Activated gamma-delta T cell treated with Interleukin-2 at 50 U/mL for 16 hours (primary cell): ENCODE data around the gene TTI1.
A peak's percentile ranks its signal among the peaks of the same experiment; 100 is the strongest.

ENCODE experiments used
- DNase-seq: peaks from one replicate; pipeline ENCODE4 v3.0.0-alpha.2; 2020

Gene TTI1

DNA sequence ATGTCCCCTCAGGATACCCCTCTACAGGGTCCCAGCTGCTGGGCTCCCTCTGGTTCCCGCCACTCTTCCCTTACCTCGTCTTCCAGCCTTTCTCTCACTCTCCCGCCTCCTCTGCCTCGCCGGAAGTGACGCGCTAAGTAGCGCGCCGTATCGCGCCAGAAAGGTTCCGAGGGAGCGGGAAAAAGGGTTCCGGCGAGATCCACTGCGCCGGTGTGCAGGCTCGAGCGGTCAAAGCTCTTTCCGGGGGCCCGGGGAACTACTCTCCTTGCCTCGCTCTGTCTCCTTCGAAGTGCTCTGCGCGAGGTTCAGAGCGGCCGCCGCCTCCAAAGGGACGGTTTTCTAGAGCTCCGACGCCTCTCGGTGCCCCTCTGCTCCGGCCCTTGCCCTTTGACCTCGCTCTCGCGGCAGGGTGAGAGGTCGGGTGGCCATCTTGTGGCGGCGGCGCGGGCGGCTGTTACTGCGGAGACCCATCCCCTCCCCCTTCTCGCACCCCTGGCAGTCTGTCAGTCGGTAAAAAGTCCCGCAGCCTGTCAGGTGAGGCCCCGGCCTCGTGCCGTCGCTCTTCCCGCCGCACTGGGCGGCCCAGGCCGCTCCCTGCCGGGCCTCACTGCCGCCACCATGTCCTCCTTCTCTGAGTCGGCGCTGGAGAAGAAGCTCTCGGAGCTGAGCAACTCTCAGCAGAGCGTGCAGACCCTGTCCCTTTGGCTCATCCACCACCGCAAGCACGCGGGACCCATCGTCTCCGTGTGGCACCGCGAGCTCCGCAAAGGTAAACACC lies at the start of gene TTI1, which contains the start of gene RPRD1B:
Gene TTI1 (minus strand): TSS at position 127 of the 778 bp plus-strand sequence. CDS start 19,640 bp downstream, outside the sequence.
Gene RPRD1B (plus strand): TSS at position 417 of the 778 bp plus-strand sequence. CDS start 202 bp downstream, at position 619.
- peak; percentile 84 for DNase-seq

DNA sequence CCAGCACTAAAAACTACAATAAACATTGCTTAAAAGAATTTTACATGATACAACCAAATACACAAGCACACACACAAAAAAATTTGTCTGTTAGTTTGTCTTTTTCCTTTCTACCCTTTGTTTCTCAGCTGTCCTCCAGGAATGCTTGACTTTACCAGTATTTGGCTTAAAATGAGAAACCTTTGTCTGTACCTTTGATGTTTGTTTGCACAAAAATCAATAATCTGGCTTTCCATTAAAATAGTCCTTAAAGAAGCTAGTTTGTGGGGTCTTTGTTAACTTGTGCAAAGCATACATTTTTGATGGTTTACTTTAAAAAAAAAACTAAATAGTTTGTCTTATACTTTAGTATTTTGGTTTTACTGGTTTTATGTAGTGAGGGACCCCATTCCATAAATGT lies 49.6 kb upstream of the TTI1 start:
- no peak for DNase-seq

GRCh38 chr20:38081575-38081974 lies 48.3 kb upstream of the TTI1 start:
- DNase-seq, result no peak

GRCh38 chr20:38079353-38079752 lies 46.1 kb upstream of the TTI1 start:
- DNase-seq, result no peak

DNA sequence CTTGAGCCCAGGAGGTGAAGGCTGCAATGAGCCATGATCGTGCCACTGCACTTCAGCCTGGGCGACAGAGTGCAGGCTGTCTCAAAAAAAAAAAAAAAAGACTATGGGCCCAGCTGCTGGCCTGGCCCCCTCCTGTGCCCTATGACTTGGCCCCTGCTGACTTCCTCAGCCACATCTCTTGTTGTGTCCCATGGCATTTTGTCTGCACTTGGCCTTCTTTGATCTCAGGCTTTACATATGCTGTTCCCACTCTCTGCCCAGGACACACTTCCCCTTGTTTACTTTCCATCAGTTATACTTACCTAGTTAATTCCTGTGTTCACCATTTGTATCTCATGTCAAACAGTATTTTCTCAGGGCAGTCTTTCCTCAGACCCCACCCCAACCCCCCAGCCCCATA lies 44.8 kb upstream of the TTI1 start:
- no peak for DNase-seq

GRCh38 chr20:38076548-38076947 lies 43.3 kb upstream of the TTI1 start:
- DNase-seq, result no peak

GRCh38 chr20:38075161-38075998 lies 42.1 kb upstream of the TTI1 start:
- no peak for DNase-seq

DNA sequence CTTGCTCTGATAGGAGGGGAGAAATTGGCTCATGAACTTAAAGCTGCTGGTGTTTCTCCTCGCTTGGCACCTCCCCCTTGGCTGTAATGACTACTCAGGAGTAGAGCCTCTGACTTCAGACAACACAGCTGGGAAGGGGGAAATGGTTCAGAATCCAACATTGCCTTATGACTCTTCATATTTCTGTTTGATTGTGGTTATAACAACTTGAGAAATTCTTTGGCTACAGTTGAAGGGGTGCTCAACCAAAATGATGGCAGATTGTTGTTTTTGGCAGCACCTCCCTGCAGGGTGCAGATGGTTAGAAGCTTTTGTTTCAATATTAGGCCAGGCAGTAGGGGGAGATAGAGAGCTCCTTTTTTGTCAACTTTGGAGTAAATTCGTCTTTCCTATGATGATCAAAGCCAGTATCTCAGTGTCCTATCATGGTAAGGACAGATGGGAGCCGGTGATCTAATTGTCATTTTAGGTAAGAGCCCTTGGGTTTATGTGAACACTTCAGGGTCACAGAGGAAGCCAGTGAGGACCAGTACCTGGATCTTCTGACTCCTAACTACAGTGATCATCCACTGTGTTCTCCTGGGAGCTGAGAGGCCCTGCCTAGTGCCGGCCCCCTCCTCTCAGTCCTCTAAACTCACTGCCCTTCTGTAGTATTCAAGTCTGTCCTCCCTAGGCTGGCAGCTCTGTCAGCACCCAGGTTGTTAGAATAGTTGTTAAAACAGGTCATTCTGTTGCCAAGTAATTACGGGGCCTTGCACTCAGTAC lies 40.2 kb upstream of the TTI1 start:
- DNase-seq, result no peak

DNA sequence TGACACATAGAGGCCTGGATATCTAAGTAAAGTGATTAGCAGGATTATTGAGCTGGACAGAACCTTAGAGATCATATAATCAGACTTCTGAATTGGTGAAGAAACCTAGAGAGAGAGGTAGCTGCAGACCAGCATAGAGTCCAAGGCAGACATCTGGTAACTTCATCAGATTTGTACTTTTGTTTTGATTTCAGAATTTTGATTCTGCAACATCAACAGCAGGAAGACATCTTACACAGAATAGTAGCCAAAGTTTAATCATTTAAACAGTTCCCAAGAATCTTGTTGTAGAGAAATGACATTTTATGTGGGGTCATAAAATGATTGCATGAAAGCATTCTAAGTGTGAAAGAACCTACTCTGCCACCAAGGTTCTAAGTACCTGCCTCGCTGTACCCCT lies 39.6 kb upstream of the TTI1 start:
- no peak for DNase-seq

GRCh38 chr20:38067717-38068365 lies 34.6 kb upstream of the TTI1 start:
- DNase-seq, result no peak

- DNase-seq, result no peak
Measured at GRCh38 chr20:38066969-38067716, 33.9 kb upstream of the TTI1 start.

DNA sequence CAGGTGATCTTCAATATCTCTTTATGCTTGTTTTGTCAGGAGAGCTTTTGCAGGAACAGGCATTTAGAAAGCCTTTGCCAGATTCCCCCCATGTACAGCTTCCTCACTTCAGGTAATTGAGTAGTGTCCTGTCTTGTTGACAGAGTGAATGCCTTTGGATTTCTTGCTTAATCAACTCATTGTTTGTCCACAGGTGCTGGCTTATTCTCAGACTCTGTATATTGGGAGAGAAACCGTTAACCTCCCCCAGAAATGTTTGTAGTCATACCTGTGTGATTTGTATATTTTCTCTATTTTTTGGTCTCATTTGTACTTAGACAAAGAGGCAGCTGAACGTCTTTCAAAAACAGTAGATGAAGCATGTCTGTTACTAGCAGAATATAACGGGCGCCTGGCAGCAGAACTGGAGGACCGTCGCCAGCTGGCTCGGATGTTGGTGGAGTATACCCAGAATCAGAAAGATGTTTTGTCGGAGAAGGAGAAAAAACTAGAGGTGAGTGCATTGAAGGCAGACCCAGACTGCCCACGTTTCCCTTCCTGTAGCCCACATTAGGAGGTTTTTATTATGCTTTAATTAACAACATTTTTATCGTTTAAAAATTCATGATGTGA lies 32.6 kb upstream of the TTI1 start:
- no peak for DNase-seq

DNA sequence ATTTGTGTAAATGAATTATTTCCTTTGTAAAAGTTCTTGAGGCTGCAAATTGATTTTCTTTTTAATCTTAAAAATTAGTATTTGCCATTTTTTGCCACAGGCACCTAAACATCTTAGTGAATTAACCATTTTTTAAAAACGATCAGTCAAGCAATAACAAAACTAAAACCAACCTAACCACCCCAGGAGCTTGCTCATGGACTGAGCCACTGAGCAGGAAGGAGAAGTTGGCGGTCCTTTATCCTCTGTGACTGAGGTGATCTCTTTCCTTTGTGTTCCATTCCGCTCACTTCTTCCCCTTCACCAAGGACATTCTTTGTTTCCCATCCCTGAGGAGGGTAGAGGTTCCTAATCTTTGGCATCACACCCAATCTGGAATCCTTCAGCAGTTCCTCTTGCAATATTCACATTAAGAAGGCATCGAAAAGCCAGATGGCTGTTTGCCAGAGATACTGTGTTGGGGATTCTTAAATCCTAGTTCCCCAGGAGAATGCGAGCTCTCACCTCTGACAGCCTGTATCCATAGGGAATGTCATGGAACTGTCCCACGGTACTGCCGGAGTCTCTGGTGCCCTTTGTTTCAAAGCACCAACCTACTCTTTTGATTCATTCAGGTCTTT lies 30.8 kb upstream of the TTI1 start:
- DNase-seq, result no peak

DNA sequence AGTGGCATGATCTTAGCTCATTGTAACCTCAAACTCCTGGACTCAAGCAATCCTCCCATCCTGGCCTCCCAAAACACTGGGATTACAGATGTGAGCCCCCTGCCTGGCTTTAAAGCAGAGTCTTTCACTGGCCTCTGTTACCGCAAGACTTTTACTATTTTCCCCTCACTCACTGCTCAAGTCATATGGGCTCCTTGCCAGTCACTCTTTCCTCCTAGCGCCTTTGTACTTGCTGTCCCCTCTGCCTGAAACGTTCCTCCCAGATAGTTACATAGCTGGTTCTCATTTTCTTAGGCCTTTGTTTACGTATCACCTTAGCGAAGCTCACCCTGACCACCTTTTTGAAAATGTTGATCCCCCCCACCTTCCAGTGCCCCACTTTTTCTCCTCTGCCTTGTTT lies 29.6 kb upstream of the TTI1 start:
- DNase-seq, result no peak

DNA sequence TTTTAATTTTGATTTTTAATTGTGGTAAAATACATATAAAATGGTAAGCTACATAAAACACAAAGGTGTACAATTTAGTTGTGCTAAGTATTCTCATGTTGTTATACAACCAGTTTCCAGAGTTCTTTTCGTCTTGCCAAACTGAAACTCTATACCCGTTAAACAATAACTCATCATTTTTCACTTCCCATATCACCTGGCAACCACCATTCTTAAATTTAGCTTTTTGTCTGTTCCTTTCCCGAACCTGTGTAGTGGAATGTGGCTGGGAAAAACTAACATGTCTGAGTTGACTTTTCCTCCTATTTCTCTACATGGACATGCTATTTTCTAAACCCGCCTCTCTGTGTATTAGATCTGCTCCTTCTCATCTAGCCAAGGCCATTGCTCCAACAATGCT lies 27.9 kb upstream of the TTI1 start:
- no peak for DNase-seq

- no peak for DNase-seq
Measured at GRCh38 chr20:38060536-38060935, 27.3 kb upstream of the TTI1 start.

DNA sequence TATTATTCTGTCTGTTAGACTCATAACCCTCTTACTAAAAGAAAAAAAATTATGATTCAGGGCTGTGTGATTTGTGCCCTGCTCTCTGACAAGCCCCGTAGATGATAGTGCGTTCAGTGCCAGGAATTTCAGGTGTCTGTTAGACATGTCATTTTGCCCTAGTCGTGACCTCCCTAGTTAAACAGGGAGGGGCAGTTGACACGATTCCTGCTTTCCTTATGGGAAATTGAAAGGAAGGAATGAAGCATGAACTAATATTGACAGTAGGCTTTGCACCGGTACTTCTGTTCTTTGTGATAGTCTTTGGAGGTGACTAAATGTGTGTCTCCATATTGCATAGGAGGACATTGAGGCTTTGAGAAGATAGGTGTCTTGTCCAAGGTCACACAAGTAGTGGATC lies 26.6 kb upstream of the TTI1 start:
- no peak for DNase-seq

- peak; percentile 80 for DNase-seq
Measured at GRCh38 chr20:38057351-38057972, 24.2 kb upstream of the TTI1 start.

DNA sequence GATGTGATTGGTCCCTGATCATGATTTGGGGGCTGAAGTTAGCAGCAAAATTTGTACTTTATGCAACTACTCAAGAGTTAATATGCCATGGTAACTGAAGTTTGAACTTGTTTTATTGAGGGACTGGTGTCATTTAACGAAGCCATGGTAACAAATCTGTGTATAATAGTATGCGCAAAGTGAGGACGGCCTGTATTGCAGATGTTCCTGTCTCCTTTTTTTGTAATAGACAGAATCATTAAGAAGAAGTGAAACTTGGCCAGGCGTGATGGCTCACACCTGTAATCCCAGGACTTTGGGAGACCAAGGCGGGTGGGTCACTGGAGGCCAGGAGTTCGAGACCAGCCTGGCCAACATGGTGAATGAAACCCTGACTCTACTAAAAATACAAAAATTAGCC lies 22.6 kb upstream of the TTI1 start:
- no peak for DNase-seq

- no peak for DNase-seq
Measured at GRCh38 chr20:38055294-38055693, 22.0 kb upstream of the TTI1 start.

- DNase-seq, result no peak
Measured at GRCh38 chr20:38054647-38055046, 21.4 kb upstream of the TTI1 start.
